HL-60 (cell line): Measurements from ENCODE around the gene TBR1.

Experiments used
- GABPA ChIP-seq: IDR thresholded peaks from 2 replicates; pipeline ENCODE4 v1.6.1; 2012; ENCODE audit warnings: low read depth
- POLR2AphosphoS5 ChIP-seq: IDR thresholded peaks from 2 replicates; pipeline ENCODE4 v1.6.1; 2012; ENCODE audit warnings: low read depth
- REST ChIP-seq: IDR thresholded peaks from 2 replicates; pipeline ENCODE4 v1.6.1; 2012; ENCODE audit warnings: low read depth; ENCODE audit not compliant: insufficient replicate concordance
- SPI1 ChIP-seq: IDR thresholded peaks from 2 replicates; pipeline ENCODE4 v1.6.1; 2012; ENCODE audit warnings: low read depth, mild to moderate bottlenecking, borderline replicate concordance
- TF ChIP-seq, protein P1 (sequence below): IDR thresholded peaks from one replicate; pipeline ENCODE4 v1.5.1; 2011; ENCODE audit warnings: low read length, control low read depth, inconsistent platforms; ENCODE audit not compliant: insufficient read depth

GRCh38 chr2:161388146-161388779 is 27.8 kb upstream of the TBR1 start:
- TF ChIP-seq, protein P1, sequence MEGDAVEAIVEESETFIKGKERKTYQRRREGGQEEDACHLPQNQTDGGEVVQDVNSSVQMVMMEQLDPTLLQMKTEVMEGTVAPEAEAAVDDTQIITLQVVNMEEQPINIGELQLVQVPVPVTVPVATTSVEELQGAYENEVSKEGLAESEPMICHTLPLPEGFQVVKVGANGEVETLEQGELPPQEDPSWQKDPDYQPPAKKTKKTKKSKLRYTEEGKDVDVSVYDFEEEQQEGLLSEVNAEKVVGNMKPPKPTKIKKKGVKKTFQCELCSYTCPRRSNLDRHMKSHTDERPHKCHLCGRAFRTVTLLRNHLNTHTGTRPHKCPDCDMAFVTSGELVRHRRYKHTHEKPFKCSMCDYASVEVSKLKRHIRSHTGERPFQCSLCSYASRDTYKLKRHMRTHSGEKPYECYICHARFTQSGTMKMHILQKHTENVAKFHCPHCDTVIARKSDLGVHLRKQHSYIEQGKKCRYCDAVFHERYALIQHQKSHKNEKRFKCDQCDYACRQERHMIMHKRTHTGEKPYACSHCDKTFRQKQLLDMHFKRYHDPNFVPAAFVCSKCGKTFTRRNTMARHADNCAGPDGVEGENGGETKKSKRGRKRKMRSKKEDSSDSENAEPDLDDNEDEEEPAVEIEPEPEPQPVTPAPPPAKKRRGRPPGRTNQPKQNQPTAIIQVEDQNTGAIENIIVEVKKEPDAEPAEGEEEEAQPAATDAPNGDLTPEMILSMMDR, result no peak
- TF ChIP-seq GABPA (no peak), POLR2AphosphoS5 (no peak), REST (no peak), SPI1 (peak; percentile 43; the same call in 1 of the 2 replicates)
